AG09319 (cell line): Measurements from ENCODE around the gene HAUS7.
A peak's percentile ranks its signal among the peaks of the same experiment; 100 is the strongest.

Experiments used
- DNase-seq: peaks from one replicate; pipeline ENCODE4 v3.0.0-alpha.2; 2010; ENCODE audit warnings: low read depth; ENCODE audit errors: extremely low read depth
- CTCF ChIP-seq: IDR thresholded peaks from 2 replicates; pipeline ENCODE4 v1.5.1; 2011; ENCODE audit warnings: low read depth, mild to moderate bottlenecking, inconsistent platforms, low read length, moderate library complexity

HAUS7 gene

GRCh38 chrX:153514259-153514658 is 43.9 kb upstream of the HAUS7 start:
- TF ChIP-seq CTCF: no peak
- no peak for DNase-seq

DNA sequence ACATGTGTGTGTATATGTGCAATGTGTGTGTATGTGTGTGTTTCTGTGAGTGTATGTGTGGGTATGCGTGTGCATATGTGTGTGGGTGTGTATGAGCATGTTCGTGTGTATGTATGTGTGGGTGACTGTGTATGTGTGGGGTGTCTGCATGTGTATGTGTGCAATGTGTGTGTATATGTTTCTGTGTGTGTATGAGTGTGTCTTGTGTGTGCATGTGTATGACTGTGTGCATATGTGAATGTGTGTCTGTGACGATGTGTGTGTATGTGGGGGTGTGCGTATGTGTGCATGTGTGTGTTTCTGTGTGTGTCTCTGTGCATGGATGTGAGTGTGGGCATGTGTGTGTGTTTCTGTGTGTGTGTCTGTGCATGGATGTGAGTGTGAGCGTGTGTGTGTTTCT is 42.9 kb upstream of the HAUS7 start:
- no peak for TF ChIP-seq CTCF

GRCh38 chrX:153512501-153512893 is 42.1 kb upstream of the HAUS7 start:
- no peak for TF ChIP-seq CTCF
- DNase-seq: no peak

More for the DNA sequence above, 42.9 kb upstream of the HAUS7 start:
- DNase-seq: no peak

DNA sequence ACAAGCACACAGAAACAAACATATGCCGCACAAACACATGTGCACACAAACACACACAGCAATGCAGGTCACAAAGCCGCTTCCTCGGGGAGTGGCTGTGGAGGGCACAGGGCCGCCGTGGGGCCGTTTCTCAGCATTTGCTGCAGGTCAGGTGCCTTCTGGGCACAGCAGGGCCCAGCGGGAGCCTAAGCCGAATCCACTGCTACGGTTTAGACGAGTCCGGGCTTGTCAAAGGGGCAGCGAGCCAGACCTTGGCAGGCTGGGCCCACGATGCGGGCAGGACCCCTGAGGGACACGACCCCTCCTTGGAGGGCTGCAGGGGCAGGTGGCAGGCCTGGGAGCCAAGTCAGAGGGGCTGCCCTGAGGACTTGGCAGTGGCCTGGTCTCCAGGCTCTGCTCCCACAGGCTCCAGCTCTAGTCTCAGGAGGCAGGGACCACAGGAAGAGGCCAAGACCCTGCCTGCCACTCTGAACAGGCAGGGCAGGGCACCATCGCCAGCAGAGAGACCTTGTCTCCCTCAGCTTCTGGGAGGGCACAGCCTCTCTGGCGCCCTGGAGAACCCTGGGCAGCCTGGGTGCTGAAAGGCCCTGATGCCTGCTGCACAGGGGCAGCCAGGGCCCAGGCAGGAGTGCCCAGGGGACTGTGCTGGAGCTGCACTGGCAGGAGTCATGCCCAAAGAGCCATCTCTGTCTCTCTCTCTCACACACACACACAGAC is 41.6 kb upstream of the HAUS7 start:
- no peak for DNase-seq
- TF ChIP-seq CTCF: no peak

DNA sequence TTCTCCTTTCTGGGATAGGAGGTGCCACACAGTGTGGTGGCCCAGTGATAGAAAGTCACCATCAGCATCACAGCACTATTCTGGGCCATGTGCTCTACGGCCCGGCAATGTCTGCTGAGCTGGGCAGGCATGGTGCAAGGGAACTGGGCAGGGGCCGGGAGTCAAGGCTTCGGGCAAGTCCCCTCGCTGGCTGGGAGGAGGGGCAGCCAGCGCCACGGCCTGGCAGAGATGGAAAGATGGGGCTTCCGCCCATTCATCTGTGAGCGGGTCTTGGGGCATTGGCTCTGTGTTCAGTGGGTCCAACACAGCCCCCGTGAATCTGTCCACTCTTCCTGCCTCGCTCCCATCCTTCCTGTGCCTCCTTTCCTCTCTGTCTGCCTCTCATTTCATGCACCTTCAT is 40.0 kb upstream of the HAUS7 start:
- DNase-seq: no peak
- TF ChIP-seq CTCF: no peak

GRCh38 chrX:153509592-153509991 is 39.2 kb upstream of the HAUS7 start:
- TF ChIP-seq CTCF: no peak
- no peak for DNase-seq

DNA sequence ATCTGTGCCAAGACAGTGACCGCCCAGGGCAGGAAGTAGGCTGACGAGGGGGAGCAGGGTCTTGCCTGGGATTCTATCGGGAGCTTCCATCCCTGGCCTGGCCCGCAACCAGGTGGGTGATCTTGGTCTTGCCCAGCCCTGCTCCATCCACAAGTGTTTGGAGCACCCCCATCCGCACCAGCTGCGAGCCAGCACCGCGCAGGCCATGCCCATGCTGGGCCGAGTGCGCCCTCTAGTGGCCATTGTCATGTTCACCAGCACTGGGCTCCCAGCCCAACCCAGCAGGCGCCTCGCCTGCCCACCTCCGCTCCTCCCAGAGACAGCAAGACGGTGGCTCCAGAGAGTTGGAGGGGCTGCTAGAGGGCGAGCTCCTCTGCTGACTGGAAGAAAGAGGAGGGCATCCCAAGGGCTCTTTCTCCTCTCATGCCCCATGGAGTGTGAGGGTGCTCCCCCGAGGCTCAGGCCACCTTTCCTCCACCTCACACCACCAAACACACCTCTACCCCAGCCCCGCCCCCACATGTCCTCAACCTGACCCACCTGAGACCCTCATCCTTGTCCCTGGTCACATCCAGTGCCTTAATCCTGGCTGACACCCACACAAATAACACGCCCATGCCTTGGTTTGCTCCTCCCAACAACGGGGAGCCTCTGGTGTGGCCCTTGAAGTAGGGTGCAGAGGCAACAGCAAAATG is 37.3 kb upstream of the HAUS7 start:
- peak; percentile 64 for TF ChIP-seq CTCF
- no peak for DNase-seq
